H1 (cell line): ENCODE data around the gene CAMK2D. TPM values are rescaled to one million over a fixed set of nuclear protein-coding genes. Genes with fewer than 3 reads are reported as not detected.

Experiments used
- CTCF ChIA-PET: fragments of 300-600 bp; sonication (Branson Sonifier 250); formaldehyde crosslinking; loops from one replicate; lab custom pipeline; 2021; ENCODE audit not compliant: partially characterized antibody; lab: Charles Lee
- POLR2A ChIA-PET: fragments of 300-600 bp; sonication (Branson Sonifier 250); formaldehyde crosslinking; loops from one replicate; lab custom pipeline; 2021; ENCODE audit warnings: inconsistent platforms; ENCODE audit not compliant: partially characterized antibody; lab: Charles Lee
- DNase-seq, 2 experiments: peaks; one replicate each; pipeline versions ENCODE4 v3.0.0 to v3.0.0-alpha.2; 2010 to 2022; ENCODE audit warnings: low spot score in 2 of 2, low read depth in 1 of 2, mixed read lengths in 1 of 2
- FAIRE-seq: peaks from 2 replicates; lab custom pipeline; 2011; peaks lifted over from hg19 to GRCh38; lab: Jason Lieb, UNC
- H2AFZ ChIP-seq: 2 replicates; pipeline ENCODE4 v1.8.1; 2012; ENCODE audit warnings: low read length, inconsistent platforms
- H2AK5ac ChIP-seq: 2 replicates; pipeline ENCODE4 v1.6.1; 2013; ENCODE audit warnings: low read depth, low read length
- H2BK120ac ChIP-seq: replicated peaks from 2 replicates; pipeline ENCODE3; 2013; ENCODE audit warnings: low read depth, low read length, inconsistent platforms
- H2BK12ac ChIP-seq: 2 replicates; pipeline ENCODE4 v1.6.1; 2013; ENCODE audit warnings: low read depth, low read length
- H2BK15ac ChIP-seq: 2 replicates; pipeline ENCODE4 v1.6.1; 2013; ENCODE audit warnings: low read length
- H2BK20ac ChIP-seq: 2 replicates; pipeline ENCODE4 v1.6.1; 2013; ENCODE audit warnings: low read length
- H2BK5ac ChIP-seq: 2 replicates; pipeline ENCODE4 v1.6.1; 2013; ENCODE audit warnings: low read depth, low read length
- H3K14ac ChIP-seq: 2 replicates; pipeline ENCODE4 v1.6.1; 2013; ENCODE audit warnings: inconsistent platforms; ENCODE audit not compliant: insufficient read length
- H3K18ac ChIP-seq: 2 replicates; pipeline ENCODE4 v1.6.1; 2013; ENCODE audit warnings: low read length; ENCODE audit errors: extremely low read depth
- H3K23ac ChIP-seq: 2 replicates; pipeline ENCODE4 v1.6.1; 2013; ENCODE audit warnings: inconsistent platforms; ENCODE audit not compliant: insufficient read length
- H3K23me2 ChIP-seq: 2 replicates; pipeline ENCODE4 v1.6.1; 2013; ENCODE audit warnings: low read depth, low read length
- H3K27ac ChIP-seq: 2 replicates; pipeline ENCODE4 v1.6.1; 2011; ENCODE audit warnings: low read depth, low read length, inconsistent platforms
- H3K27me3 ChIP-seq, 4 experiments: replicated peaks in 1 of 4; 1 replicate in 1 of 4; 2 replicates in 3 of 4; pipeline versions ENCODE4 v1.6.1 to v1.8.1; 2011 to 2013; ENCODE audit warnings: low read length in 3 of 4, mild to moderate bottlenecking in 3 of 4, inconsistent platforms in 2 of 4, mixed read lengths in 2 of 4, moderate library complexity in 1 of 4; ENCODE audit not compliant: control insufficient read depth in 3 of 4, insufficient read depth in 3 of 4; ENCODE audit errors: extremely low read depth in 1 of 4
- H3K36me3 ChIP-seq, 4 experiments: 2 replicates each; pipeline versions ENCODE4 v1.6.1 to v1.8.1; 2011 to 2013; ENCODE audit warnings: mild to moderate bottlenecking in 4 of 4, low read length in 3 of 4, moderate library complexity in 2 of 4, control low read depth in 1 of 4, inconsistent platforms in 1 of 4; ENCODE audit not compliant: insufficient read depth in 4 of 4, control insufficient read depth in 2 of 4
- H3K4ac ChIP-seq: replicated peaks from 2 replicates; pipeline ENCODE3; 2013; ENCODE audit warnings: low read length, low read depth, mixed read lengths, inconsistent platforms; ENCODE audit not compliant: insufficient read length
- H3K4me1 ChIP-seq, 4 experiments: replicated peaks in 1 of 4; 1 replicate in 1 of 4; 2 replicates in 3 of 4; pipeline versions ENCODE4 v1.6.1 to v1.8.1; 2011 to 2013; ENCODE audit warnings: low read length in 3 of 4, inconsistent platforms in 2 of 4, mixed read lengths in 1 of 4; ENCODE audit not compliant: insufficient read depth in 4 of 4, control insufficient read depth in 3 of 4
- H3K4me2 ChIP-seq, 2 experiments: 2 replicates each; pipeline versions ENCODE4 v1.6.1 to v1.8.1; 2011 to 2013; ENCODE audit warnings: low read depth in 2 of 2, low read length in 2 of 2, control low read depth in 1 of 2, inconsistent platforms in 1 of 2, mild to moderate bottlenecking in 1 of 2; ENCODE audit not compliant: insufficient read depth in 1 of 2
- H3K4me3 ChIP-seq, 4 experiments: fragments of 200-600, 300-600 bp in 1 of 4; sonication (generic), shearing (Covaris generic), sonication (Bioruptor Twin) in 1 of 4; 2 replicates each; pipeline versions ENCODE4 v1.5.1 to v1.8.1; 2011 to 2016; ENCODE audit warnings: low read length in 4 of 4, low read depth in 3 of 4, control low read depth in 2 of 4, inconsistent platforms in 2 of 4, mild to moderate bottlenecking in 2 of 4, mixed read lengths in 1 of 4, moderate library complexity in 1 of 4; ENCODE audit not compliant: insufficient read depth in 2 of 4; ENCODE audit errors: extremely low read depth in 1 of 4
- H3K56ac ChIP-seq: replicated peaks from 2 replicates; pipeline ENCODE3; 2013; ENCODE audit warnings: low read depth, mild to moderate bottlenecking, mixed read lengths, low read length, inconsistent platforms; ENCODE audit not compliant: insufficient read length
- H3K79me1 ChIP-seq: 2 replicates; pipeline ENCODE4 v1.6.1; 2013; ENCODE audit warnings: low read depth, low read length, control low read depth
- H3K79me2 ChIP-seq, 2 experiments: 2 replicates each; pipeline versions ENCODE4 v1.6.1 to v1.8.1; 2012 to 2013; ENCODE audit warnings: low read length in 2 of 2, mild to moderate bottlenecking in 2 of 2, inconsistent platforms in 1 of 2; ENCODE audit not compliant: insufficient read depth in 2 of 2, control insufficient read depth in 1 of 2
- H3K9ac ChIP-seq, 4 experiments: replicated peaks in 1 of 4; 1 replicate in 1 of 4; 2 replicates in 3 of 4; pipeline versions ENCODE4 v1.6.1 to v1.8.1; 2011 to 2013; ENCODE audit warnings: low read depth in 3 of 4, low read length in 3 of 4, control low read depth in 2 of 4, mild to moderate bottlenecking in 2 of 4, moderate library complexity in 2 of 4, inconsistent platforms in 1 of 4; ENCODE audit errors: extremely low read depth in 1 of 4
- H3K9me3 ChIP-seq, 2 experiments: 2 replicates each; pipeline versions ENCODE4 v1.6.1 to v1.8.1; 2012 to 2013; ENCODE audit warnings: mild to moderate bottlenecking in 2 of 2, moderate library complexity in 2 of 2, control low read depth in 1 of 2, inconsistent platforms in 1 of 2, low read depth in 1 of 2, low read length in 1 of 2, mixed read lengths in 1 of 2; ENCODE audit not compliant: insufficient read depth in 2 of 2
- H4K20me1 ChIP-seq, 2 experiments: replicated peaks in 1 of 2; 2 replicates each; pipeline versions ENCODE3 to v1.8.1; 2011 to 2013; ENCODE audit warnings: inconsistent platforms in 2 of 2, low read length in 2 of 2, mild to moderate bottlenecking in 1 of 2; ENCODE audit not compliant: insufficient read depth in 2 of 2, control insufficient read depth in 1 of 2
- H4K5ac ChIP-seq: 2 replicates; pipeline ENCODE4 v1.6.1; 2013; ENCODE audit warnings: low read length, low read depth, mixed read lengths, inconsistent platforms; ENCODE audit not compliant: insufficient read length
- H4K8ac ChIP-seq: 2 replicates; pipeline ENCODE4 v1.8.0; 2013; ENCODE audit warnings: mild to moderate bottlenecking, moderate library complexity, low read length, inconsistent platforms; ENCODE audit not compliant: insufficient read depth; ENCODE audit errors: extremely low read depth
- H4K91ac ChIP-seq: replicated peaks from 2 replicates; pipeline ENCODE3; 2013; ENCODE audit warnings: low read length, mixed read lengths, inconsistent platforms; ENCODE audit not compliant: insufficient read length
- CBX8 ChIP-seq: fragments of 300-800, 300-1000 bp; sonication (generic); IDR thresholded peaks from 2 replicates; pipeline ENCODE4 v1.7.1; 2016; ENCODE audit warnings: low read depth, low read length, borderline replicate concordance
- CHD1 ChIP-seq: IDR thresholded peaks from 2 replicates; pipeline ENCODE4 v1.6.1; 2012; ENCODE audit warnings: low read depth, low read length, improper control_type of control experiment
- EGR1 ChIP-seq: IDR thresholded peaks from 2 replicates; pipeline ENCODE4 v1.6.1; 2011; ENCODE audit warnings: low read depth, low read length, borderline replicate concordance
- KDM5A ChIP-seq: fragments of 200-600 bp; IDR thresholded peaks from 2 replicates; pipeline ENCODE4 v1.7.1; 2012; ENCODE audit warnings: mild to moderate bottlenecking, low read length, inconsistent platforms, mixed read lengths
- POLR2A ChIP-seq, 2 experiments: IDR thresholded peaks; 1 replicate in 1 of 2; 2 replicates in 1 of 2; pipeline ENCODE4 v1.6.1; 2011; ENCODE audit warnings: low read depth in 2 of 2, low read length in 2 of 2, mild to moderate bottlenecking in 2 of 2; ENCODE audit errors: control extremely low read depth in 1 of 2
- RAD21 ChIP-seq, 2 experiments: IDR thresholded peaks in 1 of 2; conservative IDR thresholded peaks in 1 of 2; 2 replicates each; pipeline ENCODE4 v1.6.1; 2011; ENCODE audit warnings: low read depth in 2 of 2, low read length in 2 of 2, improper control_type of control experiment in 1 of 2, inconsistent platforms in 1 of 2, mild to moderate bottlenecking in 1 of 2, moderate library complexity in 1 of 2
- WGBS, 2 experiments: shearing (Covaris generic) in 1 of 2; methylation state at CpG; one replicate each; pipeline versions ENCODE4 v1.1.6 to v1.1.7; 2013 to 2015; ENCODE audit warnings: low lambda C conversion rate in 2 of 2, mixed read lengths in 2 of 2, inconsistent platforms in 1 of 2, low coverage in 1 of 2, missing lambda C conversion rate in 1 of 2; ENCODE audit not compliant: insufficient replicate concordance in 2 of 2, insufficient coverage in 1 of 2, insufficient read length in 1 of 2; ENCODE audit errors: extremely low coverage in 1 of 2, missing lambda C conversion rate in 1 of 2; 5-methylcytosine and 5-hydroxymethylcytosine counted together
- polyA plus RNA-seq, 7 experiments: library from polyadenylated mRNA; depleted of rRNA in 3 of 7; stranded (reverse) in 5 of 7; unstranded in 2 of 7; fragments of >200 nt in 5 of 7; fragments of 200-250 nt in 2 of 7; gene quantifications; 1 replicate in 5 of 7; 2 replicates in 1 of 7; 4 replicates in 1 of 7; pipeline versions ENCODE4 v1.2.1 to v1.2.3, GENCODE V29; 2011 to 2013; ENCODE audit warnings: missing spikeins in 2 of 7, mixed read lengths in 2 of 7
- total RNA-seq: library from RNA; stranded (reverse); fragmentation: NEBNext Ultra II Directional; extraction: Animal tissue kit (Norgen Biotek cat#: 25700); gene quantifications from 2 replicates; pipeline ENCODE4 v1.2.1, GENCODE V29; 2021
- TF ChIP-seq, protein P1 (sequence below): IDR thresholded peaks from 2 replicates; pipeline ENCODE4 v1.6.1; 2011; ENCODE audit warnings: low read depth, mild to moderate bottlenecking, low read length; ENCODE audit not compliant: insufficient read depth

The CAMK2D gene
- total and polyA plus RNA-seq, 2 of the 8 experiments (the other 6 are each of a cell fraction or from before 2014, with no cell fraction given), result 3.2 to 7.0 TPM

DNA sequence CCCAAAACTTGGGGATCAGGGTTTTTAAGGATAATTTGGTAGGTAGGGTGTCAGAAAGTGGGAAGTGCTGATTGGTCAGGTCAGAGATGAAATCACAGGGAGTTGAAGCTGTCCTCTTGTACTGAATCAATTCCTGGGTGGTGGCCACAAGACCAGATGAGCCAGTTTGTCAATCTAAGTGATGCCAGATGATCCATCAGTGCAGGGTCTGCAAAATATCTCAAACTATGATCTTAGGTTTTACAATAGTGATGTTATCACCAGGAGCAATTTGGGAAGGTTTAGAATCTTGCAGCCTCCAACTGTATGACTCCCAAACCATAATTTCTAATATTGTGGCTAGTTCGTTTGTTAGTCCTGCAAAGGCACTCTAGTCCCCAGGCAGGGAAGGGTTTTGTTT, 43.3 kb downstream of the CAMK2D start:
- POLR2A ChIA-PET, result no interaction called here

More for the DNA sequence above, 43.3 kb downstream of the CAMK2D start:
- no peak overlapping the region for H2BK5ac ChIP-seq
- no peak overlapping the region for H2AK5ac ChIP-seq
- no peak overlapping the region for H2BK20ac ChIP-seq
- H2BK120ac ChIP-seq, result no peak overlapping the region
- H2BK15ac ChIP-seq, result no peak overlapping the region
- H2BK12ac ChIP-seq, result no peak overlapping the region
- no peak overlapping the region for H2AFZ ChIP-seq
- H3K56ac ChIP-seq, result no peak overlapping the region
- H3K4ac ChIP-seq, result no peak overlapping the region
- H3K27me3 ChIP-seq, result no peaks in the 10 kb centered on the region
- H3K4me2 ChIP-seq, result no peak overlapping the region
- WGBS, 2 experiments, result 94% methylated on average over 1 of the region's 1 CpG; no CpG with 5 or more reads in 1 of the 2 experiments
- CTCF ChIA-PET, result no interaction called here
- H4K91ac ChIP-seq, result no peak overlapping the region
- H3K4me1 ChIP-seq, result no peaks in the 10 kb centered on the region
- H3K23me2 ChIP-seq, result no peaks in the 10 kb centered on the region
- H3K27ac ChIP-seq, result no peak overlapping the region
- no peak for TF ChIP-seq POLR2A (IDR thresholded peaks at IDR 0.05; ENCODE audit: control extremely low read depth in 1 of 2, low read depth in 2 of 2, low read length in 2 of 2)
- no peak for TF ChIP-seq RAD21 (IDR thresholded peaks at IDR 0.05 in 1 of 2, conservative IDR thresholded peaks at IDR 0.05 in 1 of 2; ENCODE audit: low read depth in 2 of 2, low read length in 2 of 2)
- TF ChIP-seq, protein P1, sequence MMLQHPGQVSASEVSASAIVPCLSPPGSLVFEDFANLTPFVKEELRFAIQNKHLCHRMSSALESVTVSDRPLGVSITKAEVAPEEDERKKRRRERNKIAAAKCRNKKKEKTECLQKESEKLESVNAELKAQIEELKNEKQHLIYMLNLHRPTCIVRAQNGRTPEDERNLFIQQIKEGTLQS, result no peak
- TF ChIP-seq CHD1, result no peak
- no peak for TF ChIP-seq EGR1
- TF ChIP-seq KDM5A, result no peak
- no peak for TF ChIP-seq CBX8
- TF ChIP-seq, all 59 proteins: peak for 0
- DNase-seq (no peak), FAIRE-seq (no peak)
- Histone ChIP-seq H3K23ac (no peak overlapping the region), H4K20me1 (no peaks in the 10 kb centered on the region), H3K36me3 (no peaks in the 10 kb centered on the region), H4K5ac (no peak overlapping the region), H3K18ac (no peak overlapping the region), H3K14ac (no peak overlapping the region), H3K79me2 (no peaks in the 10 kb centered on the region), H3K4me3 (no peak overlapping the region), H3K79me1 (no peaks in the 10 kb centered on the region), H4K8ac (no peak overlapping the region), H3K9ac (no peak overlapping the region), H3K9me3 (no peaks in the 10 kb centered on the region)
